Measurements from ENCODE around the gene P2RY2. TPM values are rescaled to one million over a fixed set of nuclear protein-coding genes. Genes with fewer than 3 reads are reported as not detected.
A peak's percentile ranks its signal among the peaks of the same experiment; 100 is the strongest.

Gene P2RY2
- polyA plus RNA-seq, 6 donors from 2014 or later: 0.18 TPM; not detected in 5

- ATAC-seq (ENCODE audit: low read depth in 2 of 2): peak; percentile 35 to 51
Measured at GRCh38 chr11:73274722-73275380, 56.8 kb downstream of the P2RY2 start.

GRCh38 chr11:73275381-73275750 lies 57.3 kb downstream of the P2RY2 start:
- no peaks in the 10 kb centered on the region for H3K9me3 Mint-ChIP-seq
- peaks cover 0 to 14% (median 4%) of the 10 kb centered on the region in 3 donors for H3K27me3 Mint-ChIP-seq
- H3K4me1 Mint-ChIP-seq: peaks cover 0 to 9% (median 5%) of the 10 kb centered on the region in 3 donors
- ATAC-seq (ENCODE audit: low read depth in 2 of 2): no peak
- no peak for DNase-seq
- no peak overlapping the region for H3K4me3 Mint-ChIP-seq
- no peak overlapping the region for H3K27ac Mint-ChIP-seq
- no peaks in the 10 kb centered on the region for H3K36me3 Mint-ChIP-seq

More at GRCh38 chr11:73274722-73275380, 56.8 kb downstream of the P2RY2 start:
- H3K4me3 Mint-ChIP-seq: no peak overlapping the region
- H3K36me3 Mint-ChIP-seq: no peaks in the 10 kb centered on the region
- peaks cover 3 to 17% (median 7%) of the 10 kb centered on the region in 3 donors for H3K27me3 Mint-ChIP-seq
- H3K4me1 Mint-ChIP-seq: peaks cover 0 to 11% (median 5%) of the 10 kb centered on the region in 3 donors
- no peak for DNase-seq
- no peak overlapping the region for H3K27ac Mint-ChIP-seq
- no peaks in the 10 kb centered on the region for H3K9me3 Mint-ChIP-seq

GRCh38 chr11:73277467-73277866 lies 59.4 kb downstream of the P2RY2 start:
- Mint-ChIP-seq H3K27me3 (peaks cover 0 to 11% (median 0%) of the 10 kb centered on the region in 3 donors), H3K36me3 (no peaks in the 10 kb centered on the region), H3K4me1 (peaks cover 5 to 16% (median 9%) of the 10 kb centered on the region in 3 donors), H3K27ac (no peak overlapping the region), H3K4me3 (no peak overlapping the region), H3K9me3 (no peaks in the 10 kb centered on the region)
- no peak for DNase-seq
- ATAC-seq (ENCODE audit: low read depth in 2 of 2): no peak

GRCh38 chr11:73280626-73281025 lies 62.5 kb downstream of the P2RY2 start:
- H3K27me3 Mint-ChIP-seq: no peaks in the 10 kb centered on the region
- ATAC-seq (ENCODE audit: low read depth in 2 of 2) (no peak), DNase-seq (no peak)
- no peaks in the 10 kb centered on the region for H3K9me3 Mint-ChIP-seq
- H3K4me1 Mint-ChIP-seq: peaks cover 5 to 9% (median 8%) of the 10 kb centered on the region in 3 donors
- H3K27ac Mint-ChIP-seq: peak overlapping the region in 4 of 6 donors; percentile 12 to 76 (median 45)
- no peak overlapping the region for H3K4me3 Mint-ChIP-seq
- H3K36me3 Mint-ChIP-seq: no peaks in the 10 kb centered on the region

GRCh38 chr11:73281201-73281741 lies 63.2 kb downstream of the P2RY2 start:
- DNase-seq (no peak), ATAC-seq (ENCODE audit: low read depth in 2 of 2) (no peak)
- Mint-ChIP-seq H3K4me1 (peaks cover 7 to 9% (median 8%) of the 10 kb centered on the region in 3 donors), H3K27me3 (no peaks in the 10 kb centered on the region), H3K9me3 (no peaks in the 10 kb centered on the region), H3K27ac (no peak overlapping the region), H3K4me3 (no peak overlapping the region), H3K36me3 (no peaks in the 10 kb centered on the region)

- no peak for ATAC-seq (ENCODE audit: low read depth in 2 of 2)
- no peak for DNase-seq
- Mint-ChIP-seq H3K9me3 (no peaks in the 10 kb centered on the region), H3K4me1 (peaks cover 9 to 11% (median 9%) of the 10 kb centered on the region in 3 donors), H3K27me3 (no peaks in the 10 kb centered on the region), H3K4me3 (no peak overlapping the region), H3K27ac (no peak overlapping the region), H3K36me3 (no peaks in the 10 kb centered on the region)
Measured at GRCh38 chr11:73281796-73282660, 63.9 kb downstream of the P2RY2 start.

- H3K27ac Mint-ChIP-seq: peak overlapping the region in 1 of 6 donors; percentile 86
- H3K36me3 Mint-ChIP-seq: no peaks in the 10 kb centered on the region
- no peaks in the 10 kb centered on the region for H3K27me3 Mint-ChIP-seq
- H3K9me3 Mint-ChIP-seq: no peaks in the 10 kb centered on the region
- ATAC-seq (ENCODE audit: low read depth in 2 of 2): no peak
- H3K4me3 Mint-ChIP-seq: no peak overlapping the region
- H3K4me1 Mint-ChIP-seq: peaks cover 19 to 24% (median 23%) of the 10 kb centered on the region in 3 donors
- DNase-seq: no peak
Measured at GRCh38 chr11:73283276-73284000, 65.4 kb downstream of the P2RY2 start.

GRCh38 chr11:73284106-73284505 lies 66.0 kb downstream of the P2RY2 start:
- H3K9me3 Mint-ChIP-seq: no peaks in the 10 kb centered on the region
- DNase-seq (no peak), ATAC-seq (ENCODE audit: low read depth in 2 of 2) (no peak)
- H3K4me1 Mint-ChIP-seq: peaks cover 22 to 31% (median 30%) of the 10 kb centered on the region in 3 donors
- no peak overlapping the region for H3K4me3 Mint-ChIP-seq
- H3K36me3 Mint-ChIP-seq: no peaks in the 10 kb centered on the region
- no peak overlapping the region for H3K27ac Mint-ChIP-seq
- H3K27me3 Mint-ChIP-seq: no peaks in the 10 kb centered on the region

- Mint-ChIP-seq H3K9me3 (no peaks in the 10 kb centered on the region), H3K27me3 (no peaks in the 10 kb centered on the region), H3K36me3 (no peaks in the 10 kb centered on the region), H3K4me1 (peaks cover 25 to 40% (median 39%) of the 10 kb centered on the region in 3 donors), H3K4me3 (no peak overlapping the region), H3K27ac (peak overlapping the region in 1 of 6 donors; percentile 79)
- ATAC-seq (ENCODE audit: low read depth in 2 of 2): no peak
- no peak for DNase-seq
Measured at GRCh38 chr11:73285721-73286120, 67.6 kb downstream of the P2RY2 start.

Other genes with a start within 250 kb of the P2RY2 start
- 100 to 1,000 TPM in 3 of 6 donors, 10 to 100 TPM in 3; 43.0 to 134 (median 104) TPM for gene FCHSD2, start 76.0 kb upstream of the P2RY2 start, polyA plus RNA-seq (ENCODE audit: low read depth in 6 of 6)
- gene P2RY6, start 54.1 kb downstream of the P2RY2 start, polyA plus RNA-seq (ENCODE audit: low read depth in 6 of 6): not detected
- gene ARHGEF17, start 90.0 kb downstream of the P2RY2 start, polyA plus RNA-seq (ENCODE audit: low read depth in 6 of 6): not detected
- gene RELT, start 158.1 kb downstream of the P2RY2 start, polyA plus RNA-seq (ENCODE audit: low read depth in 6 of 6): 10 to 100 TPM; 16.3 to 35.1 (median 21.2) TPM

Data from naive B cell (primary cell).